ES-I3 (cell line): Measurements from ENCODE around the gene UTP14C.
"Not testable (repeated sequence)": the region's sequence is repeated elsewhere in the genome, so short reads cannot be mapped to it uniquely, and the experiment has no call there.

Source experiments
- H3K36me3 ChIP-seq: 2 replicates; pipeline ENCODE4 v1.6.1; 2013; ENCODE audit warnings: mild to moderate bottlenecking, low read length, control low read depth, moderate library complexity; ENCODE audit not compliant: insufficient read depth
- H3K4me1 ChIP-seq: 2 replicates; pipeline ENCODE4 v1.6.1; 2013; ENCODE audit warnings: mild to moderate bottlenecking, control low read depth, low read length; ENCODE audit not compliant: insufficient read depth
- H3K9ac ChIP-seq: 2 replicates; pipeline ENCODE4 v1.6.1; 2013; ENCODE audit warnings: low read depth, mild to moderate bottlenecking, low read length, moderate library complexity
- H3K9me3 ChIP-seq: 2 replicates; pipeline ENCODE4 v1.6.1; 2013; ENCODE audit warnings: mild to moderate bottlenecking, low read length, moderate library complexity; ENCODE audit not compliant: control insufficient read depth, insufficient read depth

Gene UTP14C

GRCh38 chr13:52011632-52012511 is 12.6 kb upstream of the UTP14C start, which contains the start of gene ALG11:
ALG11 (plus strand) TSS chr13:52012398; CDS start chr13:52012419, 21 bp downstream.
- H3K9me3 ChIP-seq: peaks cover 4% of the 10 kb centered on the region; the same call in 1 of the 2 replicates
- H3K9ac ChIP-seq: peak within 1 kb of the TSS; percentile 98
- H3K4me1 ChIP-seq: no peaks in the 10 kb centered on the region
- no peaks in the 10 kb centered on the region; the same call in 1 of the 2 replicates for H3K36me3 ChIP-seq

GRCh38 chr13:52012512-52012836 is 12.0 kb upstream of the UTP14C start:
- peak overlapping the region; percentile 98 for H3K9ac ChIP-seq
- peaks cover 4% of the 10 kb centered on the region; the same call in 1 of the 2 replicates for H3K9me3 ChIP-seq
- no peaks in the 10 kb centered on the region; the same call in 1 of the 2 replicates for H3K36me3 ChIP-seq
- no peaks in the 10 kb centered on the region for H3K4me1 ChIP-seq

- H3K36me3 ChIP-seq: peaks cover 9% of the 10 kb centered on the region
- no peaks in the 10 kb centered on the region for H3K4me1 ChIP-seq
- H3K9me3 ChIP-seq: peaks cover 4% of the 10 kb centered on the region; the same call in 1 of the 2 replicates
- H3K9ac ChIP-seq: no peak overlapping the region
Observed at GRCh38 chr13:52016296-52016695, 8.2 kb upstream of the UTP14C start.

- peaks cover 20% of the 10 kb centered on the region for H3K36me3 ChIP-seq
- peaks cover 4% of the 10 kb centered on the region; the same call in 1 of the 2 replicates for H3K9me3 ChIP-seq
- no peak overlapping the region for H3K9ac ChIP-seq
- no peaks in the 10 kb centered on the region for H3K4me1 ChIP-seq
Observed at GRCh38 chr13:52020191-52020590, 4.3 kb upstream of the UTP14C start.

GRCh38 chr13:52022356-52022755 is 2.1 kb upstream of the UTP14C start:
- Histone ChIP-seq H3K9ac (no peak overlapping the region), H3K36me3 (peaks cover 30% of the 10 kb centered on the region), H3K4me1 (no peaks in the 10 kb centered on the region), H3K9me3 (no peaks in the 10 kb centered on the region; the same call in 1 of the 2 replicates)

GRCh38 chr13:52025475-52026245 is 1.2 kb downstream of the UTP14C start:
- no peaks in the 10 kb centered on the region for H3K4me1 ChIP-seq
- H3K36me3 ChIP-seq: peaks cover 24% of the 10 kb centered on the region
- H3K9ac ChIP-seq: no peak overlapping the region
- H3K9me3 ChIP-seq: peaks cover 5% of the 10 kb centered on the region; the same call in 1 of the 2 replicates

GRCh38 chr13:52026246-52026626 is 1.7 kb downstream of the UTP14C start:
- peaks cover 22% of the 10 kb centered on the region for H3K36me3 ChIP-seq
- H3K4me1 ChIP-seq: no peaks in the 10 kb centered on the region
- peaks cover 5% of the 10 kb centered on the region; the same call in 1 of the 2 replicates for H3K9me3 ChIP-seq
- no peak overlapping the region for H3K9ac ChIP-seq

GRCh38 chr13:52027832-52028231 is 3.3 kb downstream of the UTP14C start:
- Histone ChIP-seq H3K4me1 (no peaks in the 10 kb centered on the region), H3K9ac (no peak overlapping the region), H3K9me3 (peaks cover 5% of the 10 kb centered on the region; the same call in 1 of the 2 replicates), H3K36me3 (peaks cover 18% of the 10 kb centered on the region)

GRCh38 chr13:52029569-52029968 is 5.1 kb downstream of the UTP14C start:
- Histone ChIP-seq H3K9ac (no peak overlapping the region), H3K9me3 (peaks cover 5% of the 10 kb centered on the region; the same call in 1 of the 2 replicates), H3K4me1 (no peaks in the 10 kb centered on the region), H3K36me3 (peaks cover 13% of the 10 kb centered on the region)

- not testable (repeated sequence) for H3K9me3 ChIP-seq, H3K36me3 ChIP-seq, H3K4me1 ChIP-seq, H3K9ac ChIP-seq
Observed at GRCh38 chr13:52030401-52030800, 5.9 kb downstream of the UTP14C start.

- H3K4me1 ChIP-seq: no peaks in the 10 kb centered on the region
- peaks cover 5% of the 10 kb centered on the region; the same call in 1 of the 2 replicates for H3K9me3 ChIP-seq
- no peaks in the 10 kb centered on the region; the same call in 1 of the 2 replicates for H3K36me3 ChIP-seq
- no peak overlapping the region for H3K9ac ChIP-seq
Observed at GRCh38 chr13:52033039-52033438, 8.5 kb downstream of the UTP14C start.

GRCh38 chr13:52034616-52035226 is 10.2 kb downstream of the UTP14C start:
- Histone ChIP-seq H3K9ac (no peak overlapping the region), H3K9me3 (no peaks in the 10 kb centered on the region; the same call in 1 of the 2 replicates), H3K36me3 (no peaks in the 10 kb centered on the region), H3K4me1 (no peaks in the 10 kb centered on the region)

GRCh38 chr13:52036037-52036436 is 11.5 kb downstream of the UTP14C start:
- no peak overlapping the region for H3K9ac ChIP-seq
- H3K36me3 ChIP-seq: no peaks in the 10 kb centered on the region
- no peaks in the 10 kb centered on the region for H3K9me3 ChIP-seq
- no peaks in the 10 kb centered on the region for H3K4me1 ChIP-seq

GRCh38 chr13:52043675-52044074 is 19.2 kb downstream of the UTP14C start:
- Histone ChIP-seq H3K36me3 (no peaks in the 10 kb centered on the region), H3K4me1 (no peaks in the 10 kb centered on the region), H3K9ac (no peak overlapping the region), H3K9me3 (no peaks in the 10 kb centered on the region)
